GM19455 (cell line): ENCODE results near the gene MATR3.
A peak's percentile ranks its signal among the peaks of the same experiment; 100 is the strongest.

Experiments used
- ATAC-seq: cut with Tn5 transposase; IDR thresholded peaks from one replicate; pipeline ENCODE4 v1.9.1; 2021; ENCODE audit not compliant: unreplicated experiment

The MATR3 gene

GRCh38 chr5:139272471-139273321 lies 20.8 kb upstream of the MATR3 start:
- no peak for ATAC-seq

GRCh38 chr5:139273322-139273571 lies 20.3 kb upstream of the MATR3 start:
- no peak for ATAC-seq

- ATAC-seq = peak; percentile 73
Measured at GRCh38 chr5:139273572-139274289, 19.8 kb upstream of the MATR3 start.

GRCh38 chr5:139275536-139275935 lies 18.0 kb upstream of the MATR3 start:
- no peak for ATAC-seq

GRCh38 chr5:139275956-139276355 lies 17.6 kb upstream of the MATR3 start:
- no peak for ATAC-seq

- ATAC-seq = no peak
Measured at GRCh38 chr5:139276426-139276825, 17.1 kb upstream of the MATR3 start.

GRCh38 chr5:139277171-139277570 lies 16.4 kb upstream of the MATR3 start:
- no peak for ATAC-seq

- no peak for ATAC-seq
Measured at GRCh38 chr5:139278540-139279274, 14.8 kb upstream of the MATR3 start.

- ATAC-seq = no peak
Measured at GRCh38 chr5:139282197-139282557, 11.4 kb upstream of the MATR3 start.

- ATAC-seq = no peak
Measured at GRCh38 chr5:139283252-139284166, 10.0 kb upstream of the MATR3 start.

GRCh38 chr5:139284295-139284694 lies 9.2 kb upstream of the MATR3 start:
- ATAC-seq = no peak

- no peak for ATAC-seq
Measured at GRCh38 chr5:139285651-139286392, 7.7 kb upstream of the MATR3 start.

- ATAC-seq = no peak
Measured at GRCh38 chr5:139287890-139288635, 5.5 kb upstream of the MATR3 start.

- ATAC-seq = no peak
Measured at GRCh38 chr5:139291051-139291450, 2.5 kb upstream of the MATR3 start.

GRCh38 chr5:139293202-139293506 lies 386 bp upstream of the MATR3 start:
- ATAC-seq = no peak

- ATAC-seq = peak; percentile 36
Measured at GRCh38 chr5:139294374-139295165, 1.0 kb downstream of the MATR3 start.

GRCh38 chr5:139295346-139296057 lies 2.0 kb downstream of the MATR3 start:
- ATAC-seq = no peak

- ATAC-seq = no peak
Measured at GRCh38 chr5:139296198-139296597, 2.7 kb downstream of the MATR3 start.
